H1 (cell line): Measurements from ENCODE around the gene MRPL20. TPM values are rescaled to one million over a fixed set of nuclear protein-coding genes. Genes with fewer than 3 reads are reported as not detected.

ENCODE experiments used
- CTCF ChIA-PET: fragments of 300-600 bp; sonication (Branson Sonifier 250); formaldehyde crosslinking; loops from one replicate; lab custom pipeline; 2021; ENCODE audit not compliant: partially characterized antibody; lab: Charles Lee
- POLR2A ChIA-PET: fragments of 300-600 bp; sonication (Branson Sonifier 250); formaldehyde crosslinking; loops from one replicate; lab custom pipeline; 2021; ENCODE audit warnings: inconsistent platforms; ENCODE audit not compliant: partially characterized antibody; lab: Charles Lee
- DNase-seq, 2 experiments: peaks; one replicate each; pipeline versions ENCODE4 v3.0.0 to v3.0.0-alpha.2; 2010 to 2022; ENCODE audit warnings: low spot score in 2 of 2, low read depth in 1 of 2, mixed read lengths in 1 of 2
- FAIRE-seq: peaks from 2 replicates; lab custom pipeline; 2011; peaks lifted over from hg19 to GRCh38; lab: Jason Lieb, UNC
- H2AFZ ChIP-seq: 2 replicates; pipeline ENCODE4 v1.8.1; 2012; ENCODE audit warnings: low read length, inconsistent platforms
- H2AK5ac ChIP-seq: 2 replicates; pipeline ENCODE4 v1.6.1; 2013; ENCODE audit warnings: low read depth, low read length
- H2BK120ac ChIP-seq: replicated peaks from 2 replicates; pipeline ENCODE3; 2013; ENCODE audit warnings: low read depth, low read length, inconsistent platforms
- H2BK12ac ChIP-seq: 2 replicates; pipeline ENCODE4 v1.6.1; 2013; ENCODE audit warnings: low read depth, low read length
- H2BK15ac ChIP-seq: 2 replicates; pipeline ENCODE4 v1.6.1; 2013; ENCODE audit warnings: low read length
- H2BK20ac ChIP-seq: 2 replicates; pipeline ENCODE4 v1.6.1; 2013; ENCODE audit warnings: low read length
- H2BK5ac ChIP-seq: 2 replicates; pipeline ENCODE4 v1.6.1; 2013; ENCODE audit warnings: low read depth, low read length
- H3K14ac ChIP-seq: 2 replicates; pipeline ENCODE4 v1.6.1; 2013; ENCODE audit warnings: inconsistent platforms; ENCODE audit not compliant: insufficient read length
- H3K18ac ChIP-seq: 2 replicates; pipeline ENCODE4 v1.6.1; 2013; ENCODE audit warnings: low read length; ENCODE audit errors: extremely low read depth
- H3K23ac ChIP-seq: 2 replicates; pipeline ENCODE4 v1.6.1; 2013; ENCODE audit warnings: inconsistent platforms; ENCODE audit not compliant: insufficient read length
- H3K23me2 ChIP-seq: 2 replicates; pipeline ENCODE4 v1.6.1; 2013; ENCODE audit warnings: low read depth, low read length
- H3K27ac ChIP-seq: 2 replicates; pipeline ENCODE4 v1.6.1; 2011; ENCODE audit warnings: low read depth, low read length, inconsistent platforms
- H3K27me3 ChIP-seq, 4 experiments: replicated peaks in 1 of 4; 1 replicate in 1 of 4; 2 replicates in 3 of 4; pipeline versions ENCODE4 v1.6.1 to v1.8.1; 2011 to 2013; ENCODE audit warnings: low read length in 3 of 4, mild to moderate bottlenecking in 3 of 4, inconsistent platforms in 2 of 4, mixed read lengths in 2 of 4, moderate library complexity in 1 of 4; ENCODE audit not compliant: control insufficient read depth in 3 of 4, insufficient read depth in 3 of 4; ENCODE audit errors: extremely low read depth in 1 of 4
- H3K36me3 ChIP-seq, 4 experiments: 2 replicates each; pipeline versions ENCODE4 v1.6.1 to v1.8.1; 2011 to 2013; ENCODE audit warnings: mild to moderate bottlenecking in 4 of 4, low read length in 3 of 4, moderate library complexity in 2 of 4, control low read depth in 1 of 4, inconsistent platforms in 1 of 4; ENCODE audit not compliant: insufficient read depth in 4 of 4, control insufficient read depth in 2 of 4
- H3K4ac ChIP-seq: replicated peaks from 2 replicates; pipeline ENCODE3; 2013; ENCODE audit warnings: low read length, low read depth, mixed read lengths, inconsistent platforms; ENCODE audit not compliant: insufficient read length
- H3K4me1 ChIP-seq, 4 experiments: replicated peaks in 1 of 4; 1 replicate in 1 of 4; 2 replicates in 3 of 4; pipeline versions ENCODE4 v1.6.1 to v1.8.1; 2011 to 2013; ENCODE audit warnings: low read length in 3 of 4, inconsistent platforms in 2 of 4, mixed read lengths in 1 of 4; ENCODE audit not compliant: insufficient read depth in 4 of 4, control insufficient read depth in 3 of 4
- H3K4me2 ChIP-seq, 2 experiments: 2 replicates each; pipeline versions ENCODE4 v1.6.1 to v1.8.1; 2011 to 2013; ENCODE audit warnings: low read depth in 2 of 2, low read length in 2 of 2, control low read depth in 1 of 2, inconsistent platforms in 1 of 2, mild to moderate bottlenecking in 1 of 2; ENCODE audit not compliant: insufficient read depth in 1 of 2
- H3K4me3 ChIP-seq, 4 experiments: fragments of 200-600, 300-600 bp in 1 of 4; sonication (generic), shearing (Covaris generic), sonication (Bioruptor Twin) in 1 of 4; 2 replicates each; pipeline versions ENCODE4 v1.5.1 to v1.8.1; 2011 to 2016; ENCODE audit warnings: low read length in 4 of 4, low read depth in 3 of 4, control low read depth in 2 of 4, inconsistent platforms in 2 of 4, mild to moderate bottlenecking in 2 of 4, mixed read lengths in 1 of 4, moderate library complexity in 1 of 4; ENCODE audit not compliant: insufficient read depth in 2 of 4; ENCODE audit errors: extremely low read depth in 1 of 4
- H3K56ac ChIP-seq: replicated peaks from 2 replicates; pipeline ENCODE3; 2013; ENCODE audit warnings: low read depth, mild to moderate bottlenecking, mixed read lengths, low read length, inconsistent platforms; ENCODE audit not compliant: insufficient read length
- H3K79me1 ChIP-seq: 2 replicates; pipeline ENCODE4 v1.6.1; 2013; ENCODE audit warnings: low read depth, low read length, control low read depth
- H3K79me2 ChIP-seq, 2 experiments: 2 replicates each; pipeline versions ENCODE4 v1.6.1 to v1.8.1; 2012 to 2013; ENCODE audit warnings: low read length in 2 of 2, mild to moderate bottlenecking in 2 of 2, inconsistent platforms in 1 of 2; ENCODE audit not compliant: insufficient read depth in 2 of 2, control insufficient read depth in 1 of 2
- H3K9ac ChIP-seq, 4 experiments: replicated peaks in 1 of 4; 1 replicate in 1 of 4; 2 replicates in 3 of 4; pipeline versions ENCODE4 v1.6.1 to v1.8.1; 2011 to 2013; ENCODE audit warnings: low read depth in 3 of 4, low read length in 3 of 4, control low read depth in 2 of 4, mild to moderate bottlenecking in 2 of 4, moderate library complexity in 2 of 4, inconsistent platforms in 1 of 4; ENCODE audit errors: extremely low read depth in 1 of 4
- H3K9me3 ChIP-seq, 2 experiments: 2 replicates each; pipeline versions ENCODE4 v1.6.1 to v1.8.1; 2012 to 2013; ENCODE audit warnings: mild to moderate bottlenecking in 2 of 2, moderate library complexity in 2 of 2, control low read depth in 1 of 2, inconsistent platforms in 1 of 2, low read depth in 1 of 2, low read length in 1 of 2, mixed read lengths in 1 of 2; ENCODE audit not compliant: insufficient read depth in 2 of 2
- H4K20me1 ChIP-seq, 2 experiments: replicated peaks in 1 of 2; 2 replicates each; pipeline versions ENCODE3 to v1.8.1; 2011 to 2013; ENCODE audit warnings: inconsistent platforms in 2 of 2, low read length in 2 of 2, mild to moderate bottlenecking in 1 of 2; ENCODE audit not compliant: insufficient read depth in 2 of 2, control insufficient read depth in 1 of 2
- H4K5ac ChIP-seq: 2 replicates; pipeline ENCODE4 v1.6.1; 2013; ENCODE audit warnings: low read length, low read depth, mixed read lengths, inconsistent platforms; ENCODE audit not compliant: insufficient read length
- H4K8ac ChIP-seq: 2 replicates; pipeline ENCODE4 v1.8.0; 2013; ENCODE audit warnings: mild to moderate bottlenecking, moderate library complexity, low read length, inconsistent platforms; ENCODE audit not compliant: insufficient read depth; ENCODE audit errors: extremely low read depth
- H4K91ac ChIP-seq: replicated peaks from 2 replicates; pipeline ENCODE3; 2013; ENCODE audit warnings: low read length, mixed read lengths, inconsistent platforms; ENCODE audit not compliant: insufficient read length
- E2F6 ChIP-seq: IDR thresholded peaks from 2 replicates; pipeline ENCODE4 v1.6.1; 2012; ENCODE audit warnings: inconsistent platforms
- WGBS, 2 experiments: shearing (Covaris generic) in 1 of 2; methylation state at CpG; one replicate each; pipeline versions ENCODE4 v1.1.6 to v1.1.7; 2013 to 2015; ENCODE audit warnings: low lambda C conversion rate in 2 of 2, mixed read lengths in 2 of 2, inconsistent platforms in 1 of 2, low coverage in 1 of 2, missing lambda C conversion rate in 1 of 2; ENCODE audit not compliant: insufficient replicate concordance in 2 of 2, insufficient coverage in 1 of 2, insufficient read length in 1 of 2; ENCODE audit errors: extremely low coverage in 1 of 2, missing lambda C conversion rate in 1 of 2; 5-methylcytosine and 5-hydroxymethylcytosine counted together
- polyA plus RNA-seq, 7 experiments: library from polyadenylated mRNA; depleted of rRNA in 3 of 7; stranded (reverse) in 5 of 7; unstranded in 2 of 7; fragments of >200 nt in 5 of 7; fragments of 200-250 nt in 2 of 7; gene quantifications; 1 replicate in 5 of 7; 2 replicates in 1 of 7; 4 replicates in 1 of 7; pipeline versions ENCODE4 v1.2.1 to v1.2.3, GENCODE V29; 2011 to 2013; ENCODE audit warnings: missing spikeins in 2 of 7, mixed read lengths in 2 of 7
- total RNA-seq: library from RNA; stranded (reverse); fragmentation: NEBNext Ultra II Directional; extraction: Animal tissue kit (Norgen Biotek cat#: 25700); gene quantifications from 2 replicates; pipeline ENCODE4 v1.2.1, GENCODE V29; 2021

Gene MRPL20
- total and polyA plus RNA-seq, 2 of the 8 experiments (the other 6 are each of a cell fraction or from before 2014, with no cell fraction given) = 126 to 151 TPM

DNA sequence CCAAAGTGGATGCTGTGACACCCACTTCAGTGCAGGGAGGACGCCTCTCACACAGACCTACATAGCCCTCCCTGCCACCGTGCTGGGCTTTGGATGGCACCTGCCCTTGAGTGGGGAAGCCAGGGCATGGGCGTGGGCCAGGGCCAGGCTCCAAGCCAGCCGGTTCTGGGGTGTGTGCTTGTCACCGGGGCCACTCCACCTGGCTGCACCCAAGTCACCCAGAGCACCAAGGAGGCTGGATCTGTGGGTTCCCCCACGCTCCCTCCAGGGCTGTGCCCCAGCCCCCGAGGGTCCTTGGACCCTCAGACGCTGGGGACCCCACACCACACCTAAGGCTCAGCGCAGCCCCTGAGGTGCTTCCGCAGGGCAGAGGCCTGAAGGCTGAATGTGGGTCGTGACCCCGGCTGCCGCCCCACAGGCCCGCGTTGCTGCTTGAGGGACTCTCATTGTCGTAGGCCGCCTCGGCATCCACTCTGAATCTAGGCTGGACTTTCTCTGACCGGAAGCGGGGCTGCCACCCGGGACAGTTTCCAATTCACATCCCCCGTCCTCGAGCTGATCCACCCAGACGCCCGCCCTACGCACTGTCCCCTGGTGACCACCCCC, 50.2 kb downstream of the MRPL20 start:
- H3K79me2 ChIP-seq = no peaks in the 10 kb centered on the region
- POLR2A ChIA-PET = interaction anchor here (1.2 to 4.0 kb wide), 5 partner anchors 14 to 64 kb away, joined by 3 to 19 read pairs (median 4); partner anchors contain the start of genes ANKRD65, AURKAIP1, CCNL2 and MRPL20
- H3K9ac ChIP-seq = no peak overlapping the region
- H4K91ac ChIP-seq = peak overlapping the region; percentile 73
- no peak overlapping the region for H2BK15ac ChIP-seq
- H2BK5ac ChIP-seq = 0 out of 2 replicates have a peak overlapping the region, but pooled peaks have one; percentile 24
- 95% methylated on average over 23 of the region's 26 CpGs; no CpG with 5 or more reads in 1 of the 2 experiments for WGBS, 2 experiments
- H3K23me2 ChIP-seq = peaks cover 14% of the 10 kb centered on the region
- peak overlapping the region; percentile 50; the same call in 1 of the 2 replicates for H2BK12ac ChIP-seq
- DNase-seq (no peak), FAIRE-seq (no peak)
- peaks cover 2 to 48% (median 34%) of the 10 kb centered on the region in 4 experiments for H3K4me1 ChIP-seq
- H2AK5ac ChIP-seq = peak overlapping the region; percentile 53; the same call in 1 of the 2 replicates
- peaks cover 0 to 3% of the 10 kb centered on the region in 2 experiments for H4K20me1 ChIP-seq
- CTCF ChIA-PET = interaction anchor here (1.1 to 2.9 kb wide), 3 partner anchors 12 to 46 kb away, joined by 3 to 18 read pairs (median 3); no protein-coding TSS in a partner anchor
- no peak for TF ChIP-seq E2F6
- H2AFZ ChIP-seq = no peak overlapping the region
- no peak overlapping the region for H3K56ac ChIP-seq
- no peak overlapping the region for H3K4me3 ChIP-seq
- H3K79me1 ChIP-seq = no peaks in the 10 kb centered on the region
- H3K27ac ChIP-seq = no peak overlapping the region
- no peaks in the 10 kb centered on the region for H3K9me3 ChIP-seq
- H4K8ac ChIP-seq = no peak overlapping the region
- no peak overlapping the region for H4K5ac ChIP-seq
- peak overlapping the region; percentile 7; the same call in 1 of the 2 replicates for H2BK20ac ChIP-seq
- H2BK120ac ChIP-seq = no peak overlapping the region
- H3K23ac ChIP-seq = no peak overlapping the region
- no peak overlapping the region for H3K4me2 ChIP-seq
- no peak overlapping the region for H3K14ac ChIP-seq
- H3K36me3 ChIP-seq = no peaks in the 10 kb centered on the region
- peaks cover 9 to 17% (median 14%) of the 10 kb centered on the region in 4 experiments for H3K27me3 ChIP-seq
- H3K18ac ChIP-seq = no peak overlapping the region
- no peak overlapping the region for H3K4ac ChIP-seq
